Smooth muscle cell (in vitro differentiated cells): ENCODE results near the gene BCAT1. TPM values are rescaled to one million over a fixed set of nuclear protein-coding genes. Genes with fewer than 3 reads are reported as not detected.

Experiments used
- DNase-seq: peaks from one replicate; lab custom pipeline; 2025; ENCODE audit not compliant: unreplicated experiment; lab: John Stamatoyannopoulos, UW
- H2AFZ ChIP-seq: fragments of 200-600 bp; sonication (generic); 2 replicates; pipeline ENCODE4 v1.6.0; 2016; ENCODE audit warnings: antibody characterized with exemption, low read depth, mild to moderate bottlenecking
- H3F3A ChIP-seq: fragments of 200-600 bp; sonication (generic); 2 replicates; pipeline ENCODE4 v1.6.0; 2017; ENCODE audit warnings: antibody characterized with exemption, low read depth
- H3K27ac ChIP-seq: fragments of 200-600 bp; sonication (generic); 2 replicates; pipeline ENCODE4 v1.5.1; 2016; ENCODE audit warnings: low read depth, mild to moderate bottlenecking
- H3K27me3 ChIP-seq: fragments of 200-600 bp; sonication (generic); 2 replicates; pipeline ENCODE4 v1.6.1; 2016; ENCODE audit warnings: low read depth, mild to moderate bottlenecking
- H3K36me3 ChIP-seq: fragments of 200-600 bp; sonication (generic); 2 replicates; pipeline ENCODE4 v1.5.1; 2016; ENCODE audit warnings: low read depth
- H3K4me1 ChIP-seq: fragments of 200-600 bp; sonication (generic); 2 replicates; pipeline ENCODE4 v1.5.1; 2016; ENCODE audit warnings: low read depth
- H3K4me2 ChIP-seq: fragments of 200-600 bp; sonication (generic); 2 replicates; pipeline ENCODE4 v1.6.0; 2016; ENCODE audit warnings: mild to moderate bottlenecking
- H3K4me3 ChIP-seq: fragments of 200-600 bp; sonication (generic); 2 replicates; pipeline ENCODE4 v1.5.1; 2016; ENCODE audit warnings: mild to moderate bottlenecking
- H3K79me2 ChIP-seq: fragments of 200-600 bp; sonication (generic); 2 replicates; pipeline ENCODE4 v1.6.0; 2016; ENCODE audit warnings: low read depth, mild to moderate bottlenecking
- H3K9ac ChIP-seq: fragments of 200-600 bp; sonication (generic); 2 replicates; pipeline ENCODE4 v1.6.0; 2016; ENCODE audit warnings: low read depth
- H3K9me3 ChIP-seq: fragments of 200-600 bp; sonication (generic); replicated peaks from 2 replicates; pipeline ENCODE4 v1.5.1; 2016; ENCODE audit warnings: low read depth
- H4K20me1 ChIP-seq: fragments of 200-600 bp; sonication (generic); 2 replicates; pipeline ENCODE4 v1.6.0; 2016; ENCODE audit warnings: low read depth
- WGBS: methylation state at CpG from one replicate; pipeline ENCODE4 v1.1.7; 2016; ENCODE audit warnings: low lambda C conversion rate; 5-methylcytosine and 5-hydroxymethylcytosine counted together
- polyA plus RNA-seq: library from polyadenylated mRNA; unstranded; fragments of >200 nt; fragmentation: Nextera tagmentation; extraction: Ambion mirVana; gene quantifications from 2 replicates; pipeline ENCODE4 v1.2.1, GENCODE V29; 2016
- total RNA-seq: library from RNA; depleted of rRNA; stranded (reverse); fragments of >200 nt; gene quantifications from 2 replicates; pipeline ENCODE4 v1.2.3, GENCODE V29; 2014
- TF ChIP-seq, protein P1 (sequence below): fragments of 200-600 bp; sonication (generic); IDR thresholded peaks from 2 replicates; pipeline ENCODE4 v1.5.1; 2017; ENCODE audit warnings: borderline replicate concordance, mild to moderate bottlenecking, antibody characterized with exemption; ENCODE audit not compliant: insufficient read depth, poor library complexity, severe bottlenecking

BCAT1 gene, protein sequence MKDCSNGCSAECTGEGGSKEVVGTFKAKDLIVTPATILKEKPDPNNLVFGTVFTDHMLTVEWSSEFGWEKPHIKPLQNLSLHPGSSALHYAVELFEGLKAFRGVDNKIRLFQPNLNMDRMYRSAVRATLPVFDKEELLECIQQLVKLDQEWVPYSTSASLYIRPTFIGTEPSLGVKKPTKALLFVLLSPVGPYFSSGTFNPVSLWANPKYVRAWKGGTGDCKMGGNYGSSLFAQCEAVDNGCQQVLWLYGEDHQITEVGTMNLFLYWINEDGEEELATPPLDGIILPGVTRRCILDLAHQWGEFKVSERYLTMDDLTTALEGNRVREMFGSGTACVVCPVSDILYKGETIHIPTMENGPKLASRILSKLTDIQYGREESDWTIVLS
- 174 and 200 TPM in 2 replicates for total RNA-seq
- polyA plus RNA-seq = 57.4 and 78.2 TPM in 2 replicates

GRCh38 chr12:24948757-24949722 lies at the start of gene BCAT1:
BCAT1 (minus strand) TSS chr12:24949101; CDS start chr12:24948932, 169 bp downstream.
- WGBS = 3% methylated on average over 51 of the region's 52 CpGs
- peak; percentile 45 for DNase-seq
- H3K9me3 ChIP-seq = no peaks in the 10 kb centered on the region
- H3K36me3 ChIP-seq = no peaks in the 10 kb centered on the region
- H3K4me3 ChIP-seq = peak within 1 kb of the TSS; percentile 87
- H3K27me3 ChIP-seq = no peaks in the 10 kb centered on the region
- TF ChIP-seq, protein P1, sequence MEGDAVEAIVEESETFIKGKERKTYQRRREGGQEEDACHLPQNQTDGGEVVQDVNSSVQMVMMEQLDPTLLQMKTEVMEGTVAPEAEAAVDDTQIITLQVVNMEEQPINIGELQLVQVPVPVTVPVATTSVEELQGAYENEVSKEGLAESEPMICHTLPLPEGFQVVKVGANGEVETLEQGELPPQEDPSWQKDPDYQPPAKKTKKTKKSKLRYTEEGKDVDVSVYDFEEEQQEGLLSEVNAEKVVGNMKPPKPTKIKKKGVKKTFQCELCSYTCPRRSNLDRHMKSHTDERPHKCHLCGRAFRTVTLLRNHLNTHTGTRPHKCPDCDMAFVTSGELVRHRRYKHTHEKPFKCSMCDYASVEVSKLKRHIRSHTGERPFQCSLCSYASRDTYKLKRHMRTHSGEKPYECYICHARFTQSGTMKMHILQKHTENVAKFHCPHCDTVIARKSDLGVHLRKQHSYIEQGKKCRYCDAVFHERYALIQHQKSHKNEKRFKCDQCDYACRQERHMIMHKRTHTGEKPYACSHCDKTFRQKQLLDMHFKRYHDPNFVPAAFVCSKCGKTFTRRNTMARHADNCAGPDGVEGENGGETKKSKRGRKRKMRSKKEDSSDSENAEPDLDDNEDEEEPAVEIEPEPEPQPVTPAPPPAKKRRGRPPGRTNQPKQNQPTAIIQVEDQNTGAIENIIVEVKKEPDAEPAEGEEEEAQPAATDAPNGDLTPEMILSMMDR = no peak
- peaks cover 4% of the 10 kb centered on the region for H4K20me1 ChIP-seq
- peaks cover 30% of the 10 kb centered on the region for H3K4me1 ChIP-seq
- peaks cover 41% of the 10 kb centered on the region for H3K79me2 ChIP-seq
- H3F3A ChIP-seq = peaks cover 22% of the 10 kb centered on the region
- peak within 1 kb of the TSS; percentile 95 for H3K4me2 ChIP-seq
- H2AFZ ChIP-seq = peak within 1 kb of the TSS; percentile 94
- H3K27ac ChIP-seq = peak within 1 kb of the TSS; percentile 80
- peak within 1 kb of the TSS; percentile 87 for H3K9ac ChIP-seq

- no peak for DNase-seq
- TF ChIP-seq, protein P1 = no peak
- Histone ChIP-seq H4K20me1 (no peaks in the 10 kb centered on the region), H3K79me2 (no peaks in the 10 kb centered on the region), H3F3A (no peaks in the 10 kb centered on the region), H3K4me3 (no peak overlapping the region), H3K36me3 (no peaks in the 10 kb centered on the region), H3K27me3 (peaks cover 11% of the 10 kb centered on the region), H3K4me1 (no peaks in the 10 kb centered on the region), H3K9ac (no peak overlapping the region), H3K4me2 (no peak overlapping the region), H2AFZ (no peak overlapping the region), H3K27ac (no peak overlapping the region), H3K9me3 (no peaks in the 10 kb centered on the region)
- 57% methylated on average over 4 of the region's 4 CpGs for WGBS
These were observed 49.2 kb upstream of the BCAT1 start for GRCh38 chr12:24997970-24998582.

- Histone ChIP-seq H3F3A (no peaks in the 10 kb centered on the region), H3K4me2 (no peak overlapping the region), H3K27me3 (peaks cover 11% of the 10 kb centered on the region), H4K20me1 (no peaks in the 10 kb centered on the region), H3K4me1 (no peaks in the 10 kb centered on the region), H3K9me3 (no peaks in the 10 kb centered on the region), H3K79me2 (no peaks in the 10 kb centered on the region), H3K4me3 (no peak overlapping the region), H2AFZ (no peak overlapping the region), H3K27ac (no peak overlapping the region), H3K36me3 (no peaks in the 10 kb centered on the region), H3K9ac (no peak overlapping the region)
- DNase-seq = no peak
- 91% methylated on average over 6 of the region's 6 CpGs for WGBS
- TF ChIP-seq, protein P1 = no peak
These were observed 48.6 kb upstream of the BCAT1 start for GRCh38 chr12:24997496-24997895.
